ENCODE measurements around the gene HESX1. TPM values are rescaled to one million over a fixed set of nuclear protein-coding genes. Genes with fewer than 3 reads are reported as not detected.

HESX1 gene
- total RNA-seq: 2.5 and 6.4 TPM in 2 replicates
- 7.0 and 12.2 TPM in 2 replicates for polyA plus RNA-seq

DNA sequence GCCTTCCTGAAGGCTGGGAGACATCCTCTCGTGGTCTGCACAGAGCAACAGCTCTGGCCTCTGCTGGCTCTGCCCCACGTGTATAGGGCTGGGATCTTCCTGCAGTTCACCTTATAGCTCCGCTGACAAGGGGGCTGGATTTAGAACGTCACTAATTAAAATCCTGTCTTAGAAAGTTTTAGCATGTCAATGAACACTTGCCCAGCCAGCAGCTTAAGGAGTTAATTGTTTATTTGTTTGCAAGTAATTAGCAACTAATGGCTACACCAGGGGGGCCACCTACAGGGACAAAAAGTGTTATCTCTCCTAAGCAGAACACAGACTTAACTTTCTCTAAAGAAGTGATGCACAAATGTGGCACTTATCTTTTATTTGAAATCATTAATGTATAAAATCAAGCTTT, at the start of gene HESX1:
Gene HESX1 (minus strand): TSS at position 84 of the 403 bp plus-strand sequence. CDS start 60 bp downstream, at position 24.
- no peak for DNase-seq (ENCODE audit: low read depth in 1 of 2, low spot score in 1 of 2)
- Histone ChIP-seq H3K36me3 (no peaks in the 10 kb centered on the region), H3K27ac (no peak within 1 kb of the TSS), H3K4me3 (no peak within 1 kb of the TSS), H3K4me1 (ENCODE audit: low read depth) (no peaks in the 10 kb centered on the region), H3K27me3 (peaks cover 21% of the 10 kb centered on the region), H3K9me3 (ENCODE audit: low read depth) (no peaks in the 10 kb centered on the region)
- TF ChIP-seq, protein P1, sequence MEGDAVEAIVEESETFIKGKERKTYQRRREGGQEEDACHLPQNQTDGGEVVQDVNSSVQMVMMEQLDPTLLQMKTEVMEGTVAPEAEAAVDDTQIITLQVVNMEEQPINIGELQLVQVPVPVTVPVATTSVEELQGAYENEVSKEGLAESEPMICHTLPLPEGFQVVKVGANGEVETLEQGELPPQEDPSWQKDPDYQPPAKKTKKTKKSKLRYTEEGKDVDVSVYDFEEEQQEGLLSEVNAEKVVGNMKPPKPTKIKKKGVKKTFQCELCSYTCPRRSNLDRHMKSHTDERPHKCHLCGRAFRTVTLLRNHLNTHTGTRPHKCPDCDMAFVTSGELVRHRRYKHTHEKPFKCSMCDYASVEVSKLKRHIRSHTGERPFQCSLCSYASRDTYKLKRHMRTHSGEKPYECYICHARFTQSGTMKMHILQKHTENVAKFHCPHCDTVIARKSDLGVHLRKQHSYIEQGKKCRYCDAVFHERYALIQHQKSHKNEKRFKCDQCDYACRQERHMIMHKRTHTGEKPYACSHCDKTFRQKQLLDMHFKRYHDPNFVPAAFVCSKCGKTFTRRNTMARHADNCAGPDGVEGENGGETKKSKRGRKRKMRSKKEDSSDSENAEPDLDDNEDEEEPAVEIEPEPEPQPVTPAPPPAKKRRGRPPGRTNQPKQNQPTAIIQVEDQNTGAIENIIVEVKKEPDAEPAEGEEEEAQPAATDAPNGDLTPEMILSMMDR (IDR thresholded peaks at IDR 0.05; ENCODE audit: low read depth, low read length): no peak

DNA sequence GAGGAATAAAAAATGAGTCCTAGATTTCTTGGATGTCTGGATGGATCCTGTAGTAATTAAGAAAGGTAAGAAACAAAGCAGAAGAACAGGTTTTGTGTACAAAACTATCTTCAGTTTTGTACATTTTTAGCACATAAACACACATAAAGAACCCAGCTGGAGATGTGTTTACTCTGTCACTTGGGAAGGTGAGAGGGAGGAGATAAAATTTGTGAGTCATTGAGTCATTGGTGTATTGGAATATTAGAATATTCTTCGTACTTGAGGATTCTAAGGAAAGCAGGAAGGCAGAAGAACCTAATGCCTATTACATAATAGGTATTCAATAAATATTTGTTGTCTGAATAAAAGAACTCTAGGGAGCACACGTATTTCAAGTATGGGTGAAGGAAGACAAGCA, 45.2 kb upstream of the HESX1 start:
- Histone ChIP-seq H3K36me3 (peaks cover 71% of the 10 kb centered on the region), H3K4me3 (no peak overlapping the region), H3K4me1 (ENCODE audit: low read depth) (no peaks in the 10 kb centered on the region), H3K27me3 (no peaks in the 10 kb centered on the region), H3K27ac (no peak overlapping the region), H3K9me3 (ENCODE audit: low read depth) (no peaks in the 10 kb centered on the region)
- DNase-seq (ENCODE audit: low read depth in 1 of 2, low spot score in 1 of 2): no peak
- TF ChIP-seq, protein P1 (IDR thresholded peaks at IDR 0.05; ENCODE audit: low read depth, low read length): no peak

DNA sequence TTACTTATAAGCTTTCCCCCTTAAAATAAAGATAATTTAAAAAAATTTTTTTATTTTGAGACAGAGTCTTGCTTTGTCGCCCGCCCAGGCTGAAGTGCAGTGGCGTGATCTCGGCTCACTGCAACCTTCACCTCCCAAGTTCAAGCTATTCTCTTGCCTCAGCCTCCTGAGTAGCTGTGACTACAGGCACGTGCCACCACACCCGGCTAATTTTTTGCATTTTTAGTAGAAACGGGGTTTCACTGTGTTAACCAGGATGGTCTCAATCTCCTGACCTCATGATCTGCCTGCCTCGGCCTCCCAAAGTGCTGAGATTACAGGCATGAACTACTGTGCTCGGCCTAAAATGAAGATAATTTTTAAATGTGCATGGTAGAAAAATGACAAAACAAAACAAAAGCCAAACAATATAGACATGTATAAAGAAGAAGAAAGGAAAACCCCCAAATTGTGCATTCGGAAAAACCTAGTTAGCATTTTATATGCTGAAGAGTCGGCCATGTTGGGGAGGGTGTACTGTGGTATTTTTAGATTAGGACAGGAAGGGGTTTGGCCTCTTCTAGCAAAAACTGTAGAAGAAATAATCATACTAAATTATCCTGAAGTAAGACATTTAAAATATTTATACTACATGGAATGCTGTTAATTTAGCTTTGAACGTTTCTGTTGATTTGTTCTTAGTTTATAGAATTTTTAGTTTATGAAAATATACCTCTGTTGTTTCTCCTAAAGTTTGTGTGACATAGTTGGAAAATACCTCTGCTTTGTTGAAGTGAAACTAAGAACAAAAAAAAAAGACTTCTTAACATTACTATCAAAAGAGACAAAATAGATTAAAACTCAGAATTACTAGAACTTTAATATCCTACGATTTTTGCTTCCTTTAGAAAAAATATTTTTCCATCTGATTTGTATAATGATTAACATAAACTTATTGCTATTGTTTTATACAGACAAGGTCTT, 35.1 kb upstream of the HESX1 start:
- H3K4me3 ChIP-seq: no peak overlapping the region
- no peak overlapping the region for H3K27ac ChIP-seq
- H3K9me3 ChIP-seq (ENCODE audit: low read depth): no peaks in the 10 kb centered on the region
- TF ChIP-seq, protein P1 (IDR thresholded peaks at IDR 0.05; ENCODE audit: low read depth, low read length): no peak
- peaks cover 20% of the 10 kb centered on the region for H3K36me3 ChIP-seq
- no peak for DNase-seq (ENCODE audit: low read depth in 1 of 2, low spot score in 1 of 2)
- H3K27me3 ChIP-seq: no peaks in the 10 kb centered on the region
- no peaks in the 10 kb centered on the region for H3K4me1 ChIP-seq (ENCODE audit: low read depth)

DNA sequence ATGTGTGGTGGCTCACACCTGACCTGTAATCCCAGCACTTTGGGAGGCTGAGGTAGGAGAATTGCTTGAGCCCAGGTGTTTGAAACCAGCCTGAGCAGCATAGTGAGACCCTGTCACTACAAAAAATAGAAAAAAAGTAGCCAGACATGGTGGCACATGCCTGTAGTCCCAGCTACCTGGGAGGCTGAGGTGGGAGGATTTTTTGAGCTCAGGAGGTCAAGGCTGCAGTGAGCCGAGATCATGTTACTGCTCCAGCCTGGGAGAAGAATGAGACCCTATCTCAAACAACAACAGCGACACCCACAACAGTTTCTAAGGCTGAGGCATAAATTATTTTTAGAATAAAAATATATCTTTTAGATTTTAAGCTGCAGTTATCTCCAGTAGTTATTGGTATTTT, 34.0 kb upstream of the HESX1 start:
- H3K27ac ChIP-seq: no peak overlapping the region
- no peaks in the 10 kb centered on the region for H3K9me3 ChIP-seq (ENCODE audit: low read depth)
- no peak overlapping the region for H3K4me3 ChIP-seq
- TF ChIP-seq, protein P1 (IDR thresholded peaks at IDR 0.05; ENCODE audit: low read depth, low read length): no peak
- no peak for DNase-seq (ENCODE audit: low read depth in 1 of 2, low spot score in 1 of 2)
- no peaks in the 10 kb centered on the region for H3K27me3 ChIP-seq
- peaks cover 12% of the 10 kb centered on the region for H3K36me3 ChIP-seq
- H3K4me1 ChIP-seq (ENCODE audit: low read depth): no peaks in the 10 kb centered on the region

DNA sequence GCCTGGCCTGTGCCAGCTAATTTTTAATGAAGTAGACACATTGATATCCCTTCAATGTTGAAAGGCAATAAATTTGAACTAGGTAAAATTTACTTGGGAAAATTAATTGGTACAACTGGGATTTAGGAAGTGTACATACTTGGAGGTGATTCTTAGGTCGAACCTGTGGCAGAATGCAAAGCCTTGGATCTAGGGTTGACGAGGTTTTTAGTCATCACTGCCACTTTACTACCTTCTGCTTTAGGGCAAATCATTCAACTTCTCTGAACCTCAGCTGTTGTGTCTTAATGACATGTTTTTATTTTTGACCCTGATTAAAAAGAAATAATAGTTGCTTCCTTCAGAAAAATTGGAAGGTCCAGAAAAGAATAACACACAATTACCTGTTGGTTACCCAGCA, 30.2 kb upstream of the HESX1 start:
- no peak for DNase-seq (ENCODE audit: low read depth in 1 of 2, low spot score in 1 of 2)
- H3K9me3 ChIP-seq (ENCODE audit: low read depth): no peaks in the 10 kb centered on the region
- TF ChIP-seq, protein P1 (IDR thresholded peaks at IDR 0.05; ENCODE audit: low read depth, low read length): no peak
- no peaks in the 10 kb centered on the region for H3K36me3 ChIP-seq
- no peak overlapping the region for H3K27ac ChIP-seq
- no peak overlapping the region for H3K4me3 ChIP-seq
- peaks cover 10% of the 10 kb centered on the region for H3K4me1 ChIP-seq (ENCODE audit: low read depth)
- no peaks in the 10 kb centered on the region for H3K27me3 ChIP-seq

Data from cardiac muscle cell (in vitro differentiated cells and primary cell).